Urinary bladder (tissue), 4 donors: ENCODE results near the gene GPM6B. TPM values are rescaled to one million over a fixed set of nuclear protein-coding genes. Genes with fewer than 3 reads are reported as not detected.

Experiments used
- DNase-seq: peaks from one replicate; pipeline ENCODE4 v3.0.0-alpha.2; 2015; ENCODE audit errors: extremely low spot score
- H3K27ac ChIP-seq: one replicate; pipeline ENCODE4 v1.5.1; 2013; ENCODE audit warnings: low read depth, mild to moderate bottlenecking, moderate library complexity
- H3K36me3 ChIP-seq: one replicate; pipeline ENCODE4 v1.6.1; 2013; ENCODE audit warnings: mild to moderate bottlenecking, moderate library complexity; ENCODE audit not compliant: insufficient read depth
- H3K4me1 ChIP-seq: one replicate; pipeline ENCODE4 v1.6.1; 2013; ENCODE audit warnings: mild to moderate bottlenecking, moderate library complexity; ENCODE audit not compliant: insufficient read depth
- H3K4me3 ChIP-seq: one replicate; pipeline ENCODE4 v1.5.1; 2013; ENCODE audit warnings: low read depth, low read length
- WGBS: extraction: QIAGEN DNeasy Blood & Tissue Kit; methylation state at CpG from one replicate; pipeline ENCODE4 v1.1.7; 2013; 5-methylcytosine and 5-hydroxymethylcytosine counted together
- polyA plus RNA-seq: library from polyadenylated mRNA; stranded (reverse); fragments of 200-250 nt; gene quantifications from one replicate; pipeline ENCODE4 v1.2.3, GENCODE V29; 2013
- total RNA-seq: library from RNA; depleted of rRNA; stranded (reverse); fragments of >200 nt; gene quantifications from one replicate; pipeline ENCODE4 v1.2.3, GENCODE V29; 2014
- donor health status: healthy with polysubstance abuse.
- donor health status: healthy.

Gene GPM6B
- total and polyA plus RNA-seq, 2 donors = 16.0 to 47.2 TPM

DNA sequence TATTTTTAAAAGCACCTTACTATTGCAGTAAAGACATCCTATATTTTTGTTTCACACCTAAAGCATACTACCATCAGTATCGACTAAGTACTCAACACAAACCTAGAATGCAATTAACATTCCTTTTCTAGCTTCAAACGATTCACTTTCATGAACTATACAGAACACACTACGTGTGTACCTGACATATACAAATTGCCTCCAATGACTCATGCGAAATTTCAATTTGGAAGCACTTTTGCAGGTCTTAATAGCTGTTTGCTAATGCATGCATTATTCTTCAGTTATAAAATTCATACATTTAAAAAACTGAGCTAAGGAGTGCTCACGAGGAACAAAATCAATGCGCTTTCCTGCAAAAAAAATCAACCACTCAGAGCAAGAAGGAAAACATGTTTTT is 19.7 kb upstream of the GPM6B start:
- Histone ChIP-seq H3K27ac (no peak overlapping the region), H3K36me3 (no peaks in the 10 kb centered on the region), H3K4me1 (no peaks in the 10 kb centered on the region), H3K4me3 (no peak overlapping the region)
- no peak for DNase-seq
- whole genome bisulfite sequencing = 66% methylated on average over 6 of the region's 6 CpGs

DNA sequence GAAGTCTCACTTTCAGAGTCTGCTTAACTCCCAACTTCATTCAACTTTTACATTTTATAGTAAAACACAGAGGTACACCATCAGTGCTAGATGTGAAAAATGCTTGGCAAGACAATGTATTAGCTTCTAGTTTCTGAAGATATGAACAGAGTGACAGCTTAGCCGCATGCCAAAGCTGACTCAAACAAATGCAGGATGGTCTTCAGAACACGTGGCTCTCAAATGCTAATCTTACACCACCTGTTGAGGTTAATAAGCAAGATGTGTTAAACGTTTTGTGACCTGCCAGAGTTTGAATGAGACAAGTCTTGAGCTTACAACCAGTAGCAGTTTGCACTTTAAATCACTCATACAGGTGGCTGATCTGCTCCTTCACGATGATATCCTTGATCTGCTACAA is 18.9 kb upstream of the GPM6B start:
- no peak overlapping the region for H3K27ac ChIP-seq
- H3K36me3 ChIP-seq = no peaks in the 10 kb centered on the region
- H3K4me3 ChIP-seq = no peak overlapping the region
- H3K4me1 ChIP-seq = no peaks in the 10 kb centered on the region
- DNase-seq = no peak
- WGBS = 69% methylated on average over 4 of the region's 4 CpGs

- no peaks in the 10 kb centered on the region for H3K36me3 ChIP-seq
- DNase-seq = no peak
- H3K4me1 ChIP-seq = no peaks in the 10 kb centered on the region
- no peak overlapping the region for H3K4me3 ChIP-seq
- WGBS = 90% methylated on average over 2 of the region's 2 CpGs
- H3K27ac ChIP-seq = no peak overlapping the region
These were observed 17.5 kb upstream of the GPM6B start for GRCh38 chrX:13834355-13834754.

- Histone ChIP-seq H3K4me3 (no peak overlapping the region), H3K27ac (no peak overlapping the region), H3K36me3 (no peaks in the 10 kb centered on the region), H3K4me1 (no peaks in the 10 kb centered on the region)
- WGBS = 93% methylated on average over 5 of the region's 5 CpGs
- no peak for DNase-seq
These were observed 13.1 kb upstream of the GPM6B start for GRCh38 chrX:13829983-13830382.

- H3K36me3 ChIP-seq = no peaks in the 10 kb centered on the region
- H3K27ac ChIP-seq = no peak overlapping the region
- no peaks in the 10 kb centered on the region for H3K4me1 ChIP-seq
- DNase-seq = no peak
- no peak overlapping the region for H3K4me3 ChIP-seq
- 98% methylated on average over 4 of the region's 4 CpGs for WGBS
These were observed 11.5 kb upstream of the GPM6B start for GRCh38 chrX:13828392-13828791.

DNA sequence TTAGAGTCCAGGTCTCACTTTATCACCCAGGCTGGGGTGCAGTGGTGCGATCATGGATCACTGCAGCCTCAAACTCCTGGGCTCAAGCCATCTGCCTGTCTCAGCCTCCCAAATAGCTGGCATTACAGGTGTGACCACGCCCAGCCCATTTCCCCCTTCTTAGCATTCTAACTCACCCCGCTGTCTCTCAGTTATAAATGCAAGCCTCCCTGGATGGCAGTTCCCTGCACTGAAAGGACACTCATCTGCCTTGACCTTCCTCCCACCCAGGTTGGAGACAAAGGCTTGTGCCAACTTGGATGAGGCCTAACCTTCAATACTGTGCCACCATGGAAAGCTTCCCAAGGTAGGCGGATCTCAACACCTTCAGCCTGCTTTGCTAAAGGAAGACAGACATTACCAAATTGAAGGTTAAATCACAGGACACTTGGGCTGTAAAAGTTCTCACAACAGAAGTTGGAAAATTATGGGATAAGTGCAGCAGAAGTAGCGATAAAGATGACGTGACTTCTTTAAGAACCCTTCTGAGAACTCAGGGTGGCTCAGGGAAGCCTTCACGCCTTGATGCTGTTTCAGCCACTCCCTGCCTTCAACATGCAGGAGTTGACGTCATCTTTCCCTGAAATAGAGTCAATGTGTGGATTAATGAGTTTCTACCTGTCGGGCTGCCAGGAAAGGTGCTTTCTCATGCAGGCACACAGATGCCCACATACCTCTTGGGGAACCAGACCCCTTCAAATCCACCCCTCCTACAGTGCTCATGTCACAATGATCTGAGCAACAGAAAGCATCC is 10.6 kb upstream of the GPM6B start:
- Histone ChIP-seq H3K4me1 (no peaks in the 10 kb centered on the region), H3K36me3 (no peaks in the 10 kb centered on the region), H3K27ac (no peak overlapping the region), H3K4me3 (no peak overlapping the region)
- WGBS = 95% methylated on average over 9 of the region's 9 CpGs
- no peak for DNase-seq

DNA sequence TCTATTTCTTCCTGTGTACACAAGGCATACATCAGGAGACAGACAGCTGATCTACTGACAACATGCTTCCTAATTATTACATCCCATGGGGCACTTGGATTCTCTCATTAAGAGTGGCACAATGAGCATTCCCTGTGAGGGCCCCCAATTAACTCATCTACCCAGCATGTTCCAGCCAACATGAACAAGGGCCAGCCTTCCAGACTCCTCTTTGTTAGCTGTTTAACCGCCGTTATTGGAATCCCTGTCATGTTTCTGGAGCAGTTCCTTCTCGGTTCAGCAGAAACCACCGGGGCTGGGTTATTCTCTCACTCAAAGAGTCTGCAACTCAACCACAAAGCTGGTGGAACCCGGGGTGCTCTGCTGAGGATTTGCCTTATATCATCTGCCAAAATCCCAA is 9.9 kb upstream of the GPM6B start:
- Histone ChIP-seq H3K27ac (no peak overlapping the region), H3K4me3 (no peak overlapping the region), H3K4me1 (no peaks in the 10 kb centered on the region), H3K36me3 (no peaks in the 10 kb centered on the region)
- DNase-seq = no peak
- 90% methylated on average over 5 of the region's 5 CpGs for WGBS

GRCh38 chrX:13825178-13825762 is 8.4 kb upstream of the GPM6B start:
- 53% methylated on average over 6 of the region's 6 CpGs for WGBS
- DNase-seq = no peak
- H3K27ac ChIP-seq = no peak overlapping the region
- H3K4me1 ChIP-seq = no peaks in the 10 kb centered on the region
- no peaks in the 10 kb centered on the region for H3K36me3 ChIP-seq
- no peak overlapping the region for H3K4me3 ChIP-seq

- WGBS = 91% methylated on average over 6 of the region's 6 CpGs
- no peak for DNase-seq
These were observed 7.9 kb upstream of the GPM6B start for GRCh38 chrX:13824746-13825145.

DNA sequence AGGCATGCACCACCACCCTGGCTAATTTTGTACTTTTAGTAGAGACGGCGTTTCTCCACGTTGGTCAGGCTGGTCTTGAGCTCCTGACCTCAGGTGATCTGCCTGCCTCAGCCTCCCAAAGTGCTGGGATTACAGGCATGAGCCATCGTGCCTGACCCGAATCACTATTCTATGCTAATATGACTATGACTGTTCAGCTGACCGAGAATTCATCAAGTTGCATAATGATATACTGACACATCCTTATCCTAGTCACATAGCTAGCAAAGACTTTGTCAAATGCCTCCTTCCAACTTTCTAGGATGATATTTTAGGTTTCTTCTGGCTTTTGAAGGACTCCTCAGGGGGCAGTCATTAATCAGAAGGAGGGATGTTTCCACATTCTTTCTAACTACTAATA is 4.8 kb upstream of the GPM6B start:
- no peak overlapping the region for H3K27ac ChIP-seq
- H3K4me3 ChIP-seq = no peak overlapping the region
- DNase-seq = no peak
- H3K4me1 ChIP-seq = no peaks in the 10 kb centered on the region
- WGBS = 82% methylated on average over 6 of the region's 6 CpGs
- no peaks in the 10 kb centered on the region for H3K36me3 ChIP-seq

More at GRCh38 chrX:13824746-13825145, 7.9 kb upstream of the GPM6B start:
- no peaks in the 10 kb centered on the region for H3K4me1 ChIP-seq
- H3K36me3 ChIP-seq = no peaks in the 10 kb centered on the region
- H3K4me3 ChIP-seq = no peak overlapping the region
- H3K27ac ChIP-seq = no peak overlapping the region

DNA sequence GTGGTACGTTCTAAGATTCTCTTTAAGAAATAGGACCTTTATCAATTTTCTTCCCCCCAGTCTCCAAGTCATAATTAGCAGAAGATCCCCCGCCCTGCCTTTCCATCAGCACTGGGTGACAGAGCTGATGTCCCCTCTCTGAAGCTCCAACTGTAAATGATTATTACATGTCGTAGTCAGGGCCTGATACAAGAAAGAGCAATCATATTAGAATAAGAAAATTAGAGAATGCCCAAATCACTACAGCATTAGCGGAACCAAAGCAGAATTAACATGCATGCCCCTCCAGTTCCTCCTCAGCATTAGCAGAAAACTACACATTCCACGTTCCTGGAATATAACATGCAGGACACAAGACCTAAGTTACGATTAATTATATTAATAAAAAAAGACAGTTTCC is 717 bp downstream of the GPM6B start:
- Histone ChIP-seq H3K4me1 (no peaks in the 10 kb centered on the region), H3K27ac (no peak overlapping the region), H3K36me3 (no peaks in the 10 kb centered on the region), H3K4me3 (no peak overlapping the region)
- no peak for DNase-seq
- WGBS = 97% methylated on average over 6 of the region's 6 CpGs

DNA sequence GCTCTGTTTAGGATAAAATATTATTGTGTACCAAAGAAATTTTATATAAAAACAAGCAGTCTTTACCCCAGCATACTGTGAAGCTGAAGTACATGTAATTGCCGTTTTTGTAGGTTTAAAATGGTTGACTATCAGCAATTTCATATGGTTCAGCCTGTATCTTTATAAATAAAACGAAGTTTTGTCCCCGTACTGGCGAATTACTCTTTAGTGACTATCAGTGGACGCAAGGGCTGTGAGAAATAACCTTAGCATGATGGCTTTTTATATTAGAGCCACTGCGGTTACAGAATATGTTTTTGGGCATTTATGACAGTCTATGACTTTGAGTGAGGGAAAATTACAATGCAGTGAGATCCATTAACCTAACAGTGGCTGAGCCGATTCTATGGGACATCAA is 1.2 kb downstream of the GPM6B start:
- H3K4me3 ChIP-seq = no peak overlapping the region
- H3K4me1 ChIP-seq = no peaks in the 10 kb centered on the region
- whole genome bisulfite sequencing = 91% methylated on average over 7 of the region's 7 CpGs
- no peak for DNase-seq
- H3K27ac ChIP-seq = no peak overlapping the region
- H3K36me3 ChIP-seq = no peaks in the 10 kb centered on the region

GRCh38 chrX:13808865-13809264 is 8.0 kb downstream of the GPM6B start:
- Histone ChIP-seq H3K4me3 (no peak overlapping the region), H3K27ac (no peak overlapping the region), H3K4me1 (no peaks in the 10 kb centered on the region), H3K36me3 (no peaks in the 10 kb centered on the region)
- DNase-seq = no peak

DNA sequence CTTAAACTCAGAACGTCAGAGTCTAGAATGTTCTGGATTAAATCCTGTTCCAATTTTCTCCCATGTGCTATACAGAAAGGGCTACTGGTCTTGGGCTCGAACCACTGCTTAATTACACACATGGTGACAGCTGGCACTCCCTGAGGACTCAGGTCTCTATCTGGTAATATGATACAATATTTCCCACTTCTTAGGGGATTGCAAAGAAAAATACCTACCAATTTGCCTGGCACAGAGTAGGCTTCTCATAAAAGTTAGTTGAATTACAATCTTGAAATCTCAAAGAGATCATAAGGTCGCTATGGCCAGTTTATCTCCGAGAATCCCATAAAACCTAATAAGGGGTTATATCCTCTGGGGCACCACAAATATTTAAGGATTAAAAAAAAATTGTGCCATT is 8.6 kb downstream of the GPM6B start:
- no peak for DNase-seq
- WGBS = 51% methylated on average over 4 of the region's 4 CpGs
- no peaks in the 10 kb centered on the region for H3K4me1 ChIP-seq
- no peak overlapping the region for H3K4me3 ChIP-seq
- H3K27ac ChIP-seq = no peak overlapping the region
- H3K36me3 ChIP-seq = no peaks in the 10 kb centered on the region
